Subcutaneous abdominal adipose tissue (tissue), 5 donors: ENCODE data around the gene QDPR.
"Not testable (repeated sequence)": the region's sequence is repeated elsewhere in the genome, so short reads cannot be mapped to it uniquely, and the experiment has no call there.

ENCODE experiments used
- H3K27ac ChIP-seq: one replicate; pipeline ENCODE4 v1.7.0; 2013; ENCODE audit warnings: low read depth, mild to moderate bottlenecking, inconsistent platforms, low read length, moderate library complexity
- H3K27me3 ChIP-seq, 5 donors: one replicate each; pipeline ENCODE4 v1.7.0; 2013; ENCODE audit warnings: low read length in 5 of 5, inconsistent platforms in 1 of 5; ENCODE audit not compliant: control insufficient read depth in 5 of 5, insufficient read depth in 4 of 5
- H3K36me3 ChIP-seq, 5 donors: one replicate each; pipeline ENCODE4 v1.7.0; 2013; ENCODE audit warnings: low read length in 5 of 5; ENCODE audit not compliant: control insufficient read depth in 5 of 5, insufficient read depth in 5 of 5
- H3K4me1 ChIP-seq, 5 donors: one replicate each; pipeline ENCODE4 v1.7.0; 2013; ENCODE audit warnings: low read length in 5 of 5, mild to moderate bottlenecking in 3 of 5, moderate library complexity in 1 of 5; ENCODE audit not compliant: control insufficient read depth in 5 of 5, insufficient read depth in 5 of 5
- H3K4me3 ChIP-seq, 5 donors: one replicate each; pipeline ENCODE4 v1.7.0; 2013; ENCODE audit warnings: low read length in 5 of 5, low read depth in 1 of 5
- H3K9ac ChIP-seq, 5 donors: one replicate each; pipeline ENCODE4 v1.7.0; 2013; ENCODE audit warnings: low read length in 5 of 5, mild to moderate bottlenecking in 4 of 5, moderate library complexity in 3 of 5
- H3K9me3 ChIP-seq, 5 donors: one replicate each; pipeline ENCODE4 v1.7.0; 2013; ENCODE audit warnings: low read length in 5 of 5; ENCODE audit not compliant: control insufficient read depth in 5 of 5
- donor health status: healthy.
- donor health status: healthy.
- donor health status: healthy.
- donor health status: healthy.
- donor health status: healthy.

The QDPR gene

DNA sequence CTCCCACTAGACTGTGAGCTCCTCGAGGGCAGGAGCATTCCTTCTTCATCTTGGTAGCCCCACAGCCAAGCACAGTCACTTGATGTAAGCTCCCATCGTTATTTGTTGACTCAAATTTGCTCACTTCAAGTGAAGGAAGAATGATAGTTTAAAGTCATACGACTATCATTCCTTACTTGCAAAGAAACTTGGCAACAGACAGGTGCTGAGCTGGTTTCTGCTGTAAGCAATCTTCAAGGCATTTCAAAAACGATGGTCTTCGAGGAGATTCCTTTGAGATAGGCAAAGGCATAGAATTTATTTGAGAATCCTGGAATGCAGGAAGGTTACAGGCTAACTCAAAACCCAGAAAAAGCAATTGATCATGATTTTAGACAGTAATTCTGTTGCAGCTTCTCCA, 64.8 kb downstream of the QDPR start:
- Histone ChIP-seq H3K27me3 (no peaks in the 10 kb centered on the region), H3K4me1 (peaks cover 0 to 9% (median 0%) of the 10 kb centered on the region in 5 donors), H3K9me3 (peaks cover 0 to 3% (median 0%) of the 10 kb centered on the region in 5 donors), H3K4me3 (no peak overlapping the region), H3K9ac (no peak overlapping the region), H3K36me3 (no peaks in the 10 kb centered on the region), H3K27ac (no peak overlapping the region)

DNA sequence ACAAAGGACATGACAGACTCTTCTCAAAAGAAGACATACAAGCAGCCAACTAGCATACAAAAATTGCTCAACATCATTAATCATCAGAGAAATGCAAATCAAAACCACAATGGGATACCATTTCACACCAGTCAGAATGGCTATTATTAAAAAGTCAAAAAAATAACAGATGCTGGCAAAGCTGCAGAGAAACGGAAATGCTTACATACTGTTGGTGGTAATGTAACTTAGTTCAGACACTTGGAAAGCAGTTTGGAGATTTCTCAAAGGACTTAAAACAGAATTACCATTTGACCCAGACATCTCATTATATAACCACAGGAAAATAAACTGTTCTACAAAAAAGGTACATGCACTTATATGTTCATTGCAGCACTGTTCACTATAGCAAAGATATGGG, 69.4 kb downstream of the QDPR start:
- not testable (repeated sequence) for H3K27me3 ChIP-seq, H3K4me1 ChIP-seq, H3K27ac ChIP-seq, H3K9ac ChIP-seq, H3K36me3 ChIP-seq, H3K9me3 ChIP-seq, H3K4me3 ChIP-seq

DNA sequence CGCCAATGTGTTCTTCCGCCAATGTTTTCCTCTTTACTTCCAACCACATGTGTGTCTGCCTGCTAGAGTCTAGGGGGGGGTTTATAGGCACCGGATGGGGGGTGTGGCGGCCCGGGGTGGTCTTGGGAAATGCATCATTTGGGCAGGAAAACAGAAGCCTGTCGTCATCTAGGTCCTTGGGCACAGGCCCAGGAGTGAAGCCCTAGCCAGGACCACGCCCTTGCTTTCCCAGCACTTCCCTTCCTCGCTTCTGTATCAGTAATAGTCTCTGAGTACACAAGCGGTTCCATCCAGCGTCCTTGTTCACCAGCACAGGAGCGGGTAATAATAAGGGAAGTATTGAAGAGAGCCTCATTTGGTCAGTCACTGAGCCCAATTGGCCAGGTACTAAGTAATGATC, 74.5 kb downstream of the QDPR start:
- Histone ChIP-seq H3K4me1 (no peaks in the 10 kb centered on the region), H3K9me3 (peaks cover 0 to 3% (median 0%) of the 10 kb centered on the region in 5 donors), H3K4me3 (no peak overlapping the region), H3K36me3 (no peaks in the 10 kb centered on the region), H3K27me3 (no peaks in the 10 kb centered on the region), H3K9ac (no peak overlapping the region), H3K27ac (no peak overlapping the region)

DNA sequence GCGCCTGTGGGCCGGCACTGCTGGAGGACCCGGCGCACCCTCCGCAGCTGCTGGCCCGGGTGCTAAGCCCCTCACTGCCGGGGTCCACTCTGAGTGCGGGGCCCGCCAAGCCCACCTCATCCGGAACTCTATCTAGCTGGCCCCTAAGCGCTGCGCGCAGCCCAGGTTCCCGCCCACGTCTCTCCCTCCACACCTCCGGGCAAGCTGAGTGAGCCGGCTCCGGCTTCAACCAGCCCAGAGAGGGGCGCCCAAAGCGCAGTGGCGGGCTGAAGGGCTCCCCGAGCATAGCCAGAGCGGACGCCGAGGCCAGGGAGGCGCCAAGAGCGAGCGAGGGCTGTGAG, 75.2 kb downstream of the QDPR start:
- Histone ChIP-seq H3K4me1 (no peaks in the 10 kb centered on the region), H3K9me3 (peaks cover 0 to 3% (median 0%) of the 10 kb centered on the region in 5 donors), H3K9ac (no peak overlapping the region), H3K36me3 (no peaks in the 10 kb centered on the region), H3K4me3 (no peak overlapping the region), H3K27me3 (no peaks in the 10 kb centered on the region), H3K27ac (no peak overlapping the region)
